Measurements from ENCODE around the gene CEACAM4.

Gene CEACAM4

GRCh38 chr19:41604831-41605230 lies 22.0 kb downstream of the CEACAM4 start:
- Histone ChIP-seq H3K36me3 (ENCODE audit: insufficient read depth, low read length) (no peaks in the 10 kb centered on the region), H4K20me1 (ENCODE audit: insufficient read depth, low read length) (no peaks in the 10 kb centered on the region), H3K4me1 (ENCODE audit: insufficient read depth, low read length, severe bottlenecking) (no peaks in the 10 kb centered on the region), H3K9me3 (ENCODE audit: low read length) (no peaks in the 10 kb centered on the region), H3K4me3 (ENCODE audit: low read depth, low read length, poor library complexity, severe bottlenecking) (no peak overlapping the region), H2AFZ (ENCODE audit: low read length) (no peak overlapping the region), H3K9me2 (ENCODE audit: low read depth, low read length) (no peaks in the 10 kb centered on the region), H3K9ac (ENCODE audit: low read length) (no peak overlapping the region), H3K27ac (ENCODE audit: low read depth, low read length, poor library complexity, severe bottlenecking) (no peak overlapping the region), H3F3A (ENCODE audit: insufficient read depth, low read length) (no peaks in the 10 kb centered on the region), H3K27me3 (ENCODE audit: insufficient read depth, low read length) (no peaks in the 10 kb centered on the region; the same call in 1 of the 2 replicates), H3K4me2 (ENCODE audit: low read length) (no peak overlapping the region), H3K79me2 (ENCODE audit: insufficient read depth, low read length) (no peaks in the 10 kb centered on the region)
- TF ChIP-seq, protein P1, sequence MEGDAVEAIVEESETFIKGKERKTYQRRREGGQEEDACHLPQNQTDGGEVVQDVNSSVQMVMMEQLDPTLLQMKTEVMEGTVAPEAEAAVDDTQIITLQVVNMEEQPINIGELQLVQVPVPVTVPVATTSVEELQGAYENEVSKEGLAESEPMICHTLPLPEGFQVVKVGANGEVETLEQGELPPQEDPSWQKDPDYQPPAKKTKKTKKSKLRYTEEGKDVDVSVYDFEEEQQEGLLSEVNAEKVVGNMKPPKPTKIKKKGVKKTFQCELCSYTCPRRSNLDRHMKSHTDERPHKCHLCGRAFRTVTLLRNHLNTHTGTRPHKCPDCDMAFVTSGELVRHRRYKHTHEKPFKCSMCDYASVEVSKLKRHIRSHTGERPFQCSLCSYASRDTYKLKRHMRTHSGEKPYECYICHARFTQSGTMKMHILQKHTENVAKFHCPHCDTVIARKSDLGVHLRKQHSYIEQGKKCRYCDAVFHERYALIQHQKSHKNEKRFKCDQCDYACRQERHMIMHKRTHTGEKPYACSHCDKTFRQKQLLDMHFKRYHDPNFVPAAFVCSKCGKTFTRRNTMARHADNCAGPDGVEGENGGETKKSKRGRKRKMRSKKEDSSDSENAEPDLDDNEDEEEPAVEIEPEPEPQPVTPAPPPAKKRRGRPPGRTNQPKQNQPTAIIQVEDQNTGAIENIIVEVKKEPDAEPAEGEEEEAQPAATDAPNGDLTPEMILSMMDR (IDR thresholded peaks at IDR 0.05; ENCODE audit: low read length), result no peak
- no peak for TF ChIP-seq EZH2 (IDR thresholded peaks at IDR 0.05; ENCODE audit: borderline replicate concordance, low read length)

DNA sequence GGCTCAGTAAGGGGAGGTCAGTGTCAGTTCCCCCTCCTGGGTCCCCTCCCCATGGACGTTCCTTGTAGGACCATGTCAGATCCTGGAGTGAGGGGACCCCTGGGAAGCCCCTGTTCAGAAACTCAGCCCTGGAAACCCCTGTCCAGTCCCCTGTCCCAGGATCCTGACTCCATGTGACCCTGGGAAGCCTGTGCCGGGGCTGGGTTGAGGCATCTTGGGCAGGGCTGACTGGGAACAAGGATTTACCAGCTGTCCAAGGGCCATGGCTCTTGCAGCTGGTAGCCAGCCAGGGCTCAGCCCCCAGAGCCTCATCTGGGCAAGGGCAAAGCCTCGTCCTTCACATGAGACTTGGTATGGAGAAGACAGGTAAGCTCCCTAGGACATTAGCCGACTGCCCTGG lies 25.1 kb downstream of the CEACAM4 start:
- Histone ChIP-seq H3F3A (ENCODE audit: insufficient read depth, low read length) (no peaks in the 10 kb centered on the region), H3K4me1 (ENCODE audit: insufficient read depth, low read length, severe bottlenecking) (no peaks in the 10 kb centered on the region), H3K79me2 (ENCODE audit: insufficient read depth, low read length) (no peaks in the 10 kb centered on the region), H3K4me2 (ENCODE audit: low read length) (no peak overlapping the region), H4K20me1 (ENCODE audit: insufficient read depth, low read length) (no peaks in the 10 kb centered on the region), H3K9me2 (ENCODE audit: low read depth, low read length) (no peaks in the 10 kb centered on the region), H3K27me3 (ENCODE audit: insufficient read depth, low read length) (no peaks in the 10 kb centered on the region; the same call in 1 of the 2 replicates), H3K4me3 (ENCODE audit: low read depth, low read length, poor library complexity, severe bottlenecking) (no peak overlapping the region), H3K9me3 (ENCODE audit: low read length) (no peaks in the 10 kb centered on the region), H2AFZ (ENCODE audit: low read length) (no peak overlapping the region), H3K36me3 (ENCODE audit: insufficient read depth, low read length) (no peaks in the 10 kb centered on the region), H3K27ac (ENCODE audit: low read depth, low read length, poor library complexity, severe bottlenecking) (no peak overlapping the region), H3K9ac (ENCODE audit: low read length) (no peak overlapping the region)
- TF ChIP-seq, protein P1 (IDR thresholded peaks at IDR 0.05; ENCODE audit: low read length), result no peak
- TF ChIP-seq EZH2 (IDR thresholded peaks at IDR 0.05; ENCODE audit: borderline replicate concordance, low read length), result no peak

DNA sequence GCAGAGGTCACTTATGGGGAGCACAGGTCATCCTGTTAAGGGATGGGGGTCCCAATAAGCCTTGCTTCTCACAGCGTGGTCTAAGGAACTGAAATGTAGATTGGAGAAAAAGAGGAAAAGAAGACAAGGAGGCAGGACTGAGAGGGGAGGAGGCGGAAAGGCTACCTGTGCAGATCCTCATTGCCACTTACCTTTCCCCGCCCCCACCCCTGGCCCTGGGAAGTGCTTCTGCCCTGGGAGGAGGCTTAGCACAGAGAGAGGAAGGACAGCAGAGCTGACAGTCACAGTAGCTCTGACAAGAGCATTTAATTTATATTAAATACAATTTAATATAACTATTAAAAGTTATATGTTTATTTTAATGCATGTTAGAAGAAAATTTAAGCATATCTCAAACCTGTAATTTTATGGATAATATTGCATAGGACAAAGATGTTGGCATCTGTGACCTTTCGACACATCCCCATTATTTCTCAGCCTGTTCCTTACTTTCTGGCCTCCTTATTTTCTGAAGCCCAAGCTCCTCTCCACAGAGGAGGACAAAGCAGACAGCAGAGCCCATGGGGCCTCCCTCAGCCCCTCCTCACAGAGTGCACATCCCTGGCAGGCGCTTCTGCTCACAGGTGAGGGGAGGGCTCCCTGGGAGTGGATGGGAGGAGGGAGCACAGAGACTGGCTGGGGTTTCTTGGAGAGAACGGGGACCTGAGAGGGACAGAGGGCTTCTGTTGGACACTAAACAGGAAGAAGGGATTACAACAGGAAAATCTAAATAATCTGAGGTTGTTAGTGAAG lies 27.5 kb downstream of the CEACAM4 start:
- H3K9ac ChIP-seq (ENCODE audit: low read length), result no peak overlapping the region
- H4K20me1 ChIP-seq (ENCODE audit: insufficient read depth, low read length), result no peaks in the 10 kb centered on the region
- H3K36me3 ChIP-seq (ENCODE audit: insufficient read depth, low read length), result no peaks in the 10 kb centered on the region
- no peak overlapping the region for H3K4me2 ChIP-seq (ENCODE audit: low read length)
- no peak overlapping the region for H3K4me3 ChIP-seq (ENCODE audit: low read depth, low read length, poor library complexity, severe bottlenecking)
- H3F3A ChIP-seq (ENCODE audit: insufficient read depth, low read length), result no peaks in the 10 kb centered on the region
- no peaks in the 10 kb centered on the region for H3K4me1 ChIP-seq (ENCODE audit: insufficient read depth, low read length, severe bottlenecking)
- H3K9me2 ChIP-seq (ENCODE audit: low read depth, low read length), result no peaks in the 10 kb centered on the region
- H3K27ac ChIP-seq (ENCODE audit: low read depth, low read length, poor library complexity, severe bottlenecking), result no peak overlapping the region
- H3K9me3 ChIP-seq (ENCODE audit: low read length), result no peaks in the 10 kb centered on the region
- TF ChIP-seq EZH2 (IDR thresholded peaks at IDR 0.05; ENCODE audit: borderline replicate concordance, low read length), result no peak
- TF ChIP-seq, protein P1 (IDR thresholded peaks at IDR 0.05; ENCODE audit: low read length), result no peak
- no peaks in the 10 kb centered on the region; the same call in 1 of the 2 replicates for H3K27me3 ChIP-seq (ENCODE audit: insufficient read depth, low read length)
- no peak overlapping the region for H2AFZ ChIP-seq (ENCODE audit: low read length)
- no peaks in the 10 kb centered on the region for H3K79me2 ChIP-seq (ENCODE audit: insufficient read depth, low read length)

Data from OCI-LY1 (cell line).